PC-3 (cell line): ENCODE measurements around the gene IMPA2. TPM values are rescaled to one million over a fixed set of nuclear protein-coding genes. Genes with fewer than 3 reads are reported as not detected.
A peak's percentile ranks its signal among the peaks of the same experiment; 100 is the strongest.

Source experiments
- ATAC-seq: fragments of 200-7000 bp; cut with Tn5 transposase; 2 replicates; pipeline ENCODE4 v1.9.1; 2020; ENCODE audit warnings: mild to moderate bottlenecking, moderate library complexity
- BruUV-seq: library from RNA; stranded (reverse); fragments of 400-500 nt; replicated peaks from 2 replicates; lab custom pipeline; 2021; lab: Mats Ljungman, UMichigan
- CTCF ChIA-PET: fragments of 300-600 bp; sonication (Branson Sonifier 250); formaldehyde crosslinking; loops from one replicate; lab custom pipeline; 2022; ENCODE audit warnings: antibody characterized with exemption; lab: Charles Lee
- POLR2A ChIA-PET: fragments of 300-600 bp; sonication (Branson Sonifier 250); formaldehyde crosslinking; loops from one replicate; lab custom pipeline; 2022; ENCODE audit warnings: antibody characterized with exemption; ENCODE audit not compliant: unreplicated experiment; lab: Charles Lee
- DNase-seq: peaks from one replicate; pipeline ENCODE4 v3.0.0-alpha.2; 2015
- H2AFZ ChIP-seq: fragments of 300-600 bp; sonication (generic); 2 replicates; pipeline ENCODE4 v1.6.0; 2016; ENCODE audit warnings: antibody characterized with exemption, low read length
- H3F3A ChIP-seq: fragments of 300-600 bp; sonication (generic); one replicate; pipeline ENCODE4 v1.6.0; 2017; ENCODE audit warnings: antibody characterized with exemption, low read length, control low read depth, mild to moderate bottlenecking; ENCODE audit not compliant: unreplicated experiment
- H3K27ac ChIP-seq: fragments of 300-600 bp; sonication (generic); 2 replicates; pipeline ENCODE4 v1.5.1; 2016; ENCODE audit warnings: mild to moderate bottlenecking, low read length
- H3K27me3 ChIP-seq: fragments of 300-600 bp; sonication (generic); 2 replicates; pipeline ENCODE4 v1.6.1; 2016; ENCODE audit warnings: low read length, mixed read lengths
- H3K36me3 ChIP-seq: fragments of 300-600 bp; sonication (generic); 2 replicates; pipeline ENCODE4 v1.6.1; 2016; ENCODE audit warnings: low read depth, mixed run types, low read length, mixed read lengths
- H3K4me1 ChIP-seq: fragments of 300-600 bp; sonication (generic); 2 replicates; pipeline ENCODE4 v1.5.1; 2016; ENCODE audit warnings: low read length; ENCODE audit not compliant: insufficient read depth
- H3K4me2 ChIP-seq: fragments of 300-600 bp; sonication (generic); 2 replicates; pipeline ENCODE4 v1.6.0; 2016; ENCODE audit warnings: low read length
- H3K4me3 ChIP-seq: fragments of 300-600 bp; sonication (generic); 2 replicates; pipeline ENCODE4 v1.5.1; 2016; ENCODE audit warnings: mild to moderate bottlenecking, low read length, mixed read lengths
- H3K79me2 ChIP-seq: fragments of 300-600 bp; sonication (generic); 2 replicates; pipeline ENCODE4 v1.6.1; 2017; ENCODE audit warnings: low read length, mixed read lengths
- H3K9ac ChIP-seq: fragments of 300-600 bp; sonication (generic); 2 replicates; pipeline ENCODE4 v1.6.0; 2016; ENCODE audit warnings: mild to moderate bottlenecking, low read length
- H3K9me2 ChIP-seq: fragments of 300-600 bp; sonication (generic); replicated peaks from 2 replicates; pipeline ENCODE4 v1.6.1; 2016; ENCODE audit warnings: mixed run types, low read length, mixed read lengths
- H3K9me3 ChIP-seq: fragments of 300-600 bp; sonication (generic); 2 replicates; pipeline ENCODE4 v1.6.1; 2016; ENCODE audit warnings: low read length, mixed read lengths
- H4K20me1 ChIP-seq: fragments of 300-600 bp; sonication (generic); 2 replicates; pipeline ENCODE4 v1.6.1; 2016; ENCODE audit warnings: low read length, mixed read lengths
- CTCF ChIP-seq: fragments of 300-600 bp; sonication (generic); conservative IDR thresholded peaks from 2 replicates; pipeline ENCODE4 v1.5.1; 2017; ENCODE audit warnings: antibody characterized with exemption, low read depth, mild to moderate bottlenecking, low read length
- EZH2 ChIP-seq: fragments of 300-600 bp; sonication (generic); IDR thresholded peaks from one replicate; pipeline ENCODE4 v1.6.1; 2017; ENCODE audit warnings: antibody characterized with exemption, mild to moderate bottlenecking, low read length; ENCODE audit not compliant: unreplicated experiment
- EZH2phosphoT487 ChIP-seq: fragments of 300-600 bp; sonication (generic); IDR thresholded peaks from 2 replicates; pipeline ENCODE4 v1.6.1; 2018; ENCODE audit warnings: mild to moderate bottlenecking, antibody characterized with exemption, low read length, borderline replicate concordance
- intact Hi-C: fragments of 100-400 bp; cut with micrococcal nuclease; formaldehyde crosslinking; loops from 2 replicates; pipeline ENCODE4 v1.9.0; 2023
- total RNA-seq: library from RNA; depleted of rRNA; stranded (reverse); fragments of >200 nt; gene quantifications from 2 replicates; pipeline ENCODE4 v1.2.3, GENCODE V29; 2014

IMPA2 gene
- total RNA-seq, 1 experiment from 2014 or later: 38.2 TPM

GRCh38 chr18:11983592-11983991 is 2.3 kb downstream of the IMPA2 start:
- intact Hi-C loops: loop anchor here (10.0 kb wide), 1 partner anchor 391 kb away; the partner anchor contains the start of gene AFG3L2
- Histone ChIP-seq H2AFZ (no peak overlapping the region), H4K20me1 (no peaks in the 10 kb centered on the region), H3K27ac (no peak overlapping the region), H3K27me3 (no peaks in the 10 kb centered on the region), H3K9me2 (no peaks in the 10 kb centered on the region), H3K9ac (no peak overlapping the region), H3K79me2 (peaks cover 56% of the 10 kb centered on the region), H3K36me3 (no peaks in the 10 kb centered on the region), H3F3A (no peaks in the 10 kb centered on the region), H3K4me2 (peak overlapping the region; percentile 82), H3K4me3 (no peak overlapping the region), H3K4me1 (peaks cover 33% of the 10 kb centered on the region), H3K9me3 (no peaks in the 10 kb centered on the region)
- DNase-seq: no peak
- no peak for ATAC-seq
- TF ChIP-seq CTCF (no peak), EZH2phosphoT487 (no peak)
- CTCF ChIA-PET: interaction anchor here (3.9 kb wide), 1 partner anchor 12 kb away, joined by 48 read pairs; no protein-coding TSS in a partner anchor
- POLR2A ChIA-PET: no interaction called here
- BruUV-seq: no TSS peak

DNA sequence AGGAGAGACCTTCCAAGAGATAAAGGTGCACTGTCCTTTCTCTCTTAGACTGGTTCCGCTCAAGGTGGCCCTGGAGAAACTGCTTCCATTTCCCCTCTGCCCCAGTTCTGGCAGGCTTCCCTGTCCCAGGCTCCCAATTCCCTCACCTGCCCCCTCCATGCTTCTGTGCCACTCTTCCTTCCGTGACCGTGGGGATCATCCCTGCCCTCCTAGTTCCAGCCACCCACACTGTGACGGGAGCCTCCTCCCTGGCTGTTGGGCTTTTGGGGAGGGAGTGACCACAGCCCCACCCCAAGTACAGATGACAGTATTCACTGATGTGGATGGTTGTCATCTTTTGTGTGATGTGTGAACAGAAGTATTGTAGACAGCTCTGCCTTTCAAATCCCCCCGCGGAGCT is 2.8 kb downstream of the IMPA2 start:
- intact Hi-C loops: loop anchor here (10.0 kb wide), 1 partner anchor 391 kb away; the partner anchor contains the start of gene AFG3L2
- Histone ChIP-seq H3K79me2 (peaks cover 61% of the 10 kb centered on the region), H3K4me1 (peaks cover 29% of the 10 kb centered on the region), H3K9me3 (no peaks in the 10 kb centered on the region), H3K27ac (no peak overlapping the region), H3F3A (no peaks in the 10 kb centered on the region), H2AFZ (no peak overlapping the region), H3K4me2 (peak overlapping the region; percentile 82; the same call in 1 of the 2 replicates), H3K36me3 (no peaks in the 10 kb centered on the region), H3K27me3 (no peaks in the 10 kb centered on the region), H4K20me1 (no peaks in the 10 kb centered on the region), H3K4me3 (no peak overlapping the region), H3K9me2 (no peaks in the 10 kb centered on the region), H3K9ac (no peak overlapping the region)
- no peak for TF ChIP-seq EZH2phosphoT487
- no peak for TF ChIP-seq CTCF
- no peak for TF ChIP-seq EZH2
- ChIA-PET CTCF (no interaction called here), POLR2A (no interaction called here)
- ATAC-seq (no peak), DNase-seq (no peak)
- no TSS peak for BruUV-seq

- DNase-seq: no peak
- ChIA-PET POLR2A (no interaction called here), CTCF (no interaction called here)
- Histone ChIP-seq H3K27me3 (no peaks in the 10 kb centered on the region), H3K9me2 (no peaks in the 10 kb centered on the region), H2AFZ (no peak overlapping the region), H3K9ac (no peak overlapping the region), H3K4me1 (peaks cover 17% of the 10 kb centered on the region), H3K27ac (no peak overlapping the region), H4K20me1 (no peaks in the 10 kb centered on the region), H3F3A (no peaks in the 10 kb centered on the region), H3K36me3 (no peaks in the 10 kb centered on the region), H3K4me2 (no peak overlapping the region), H3K79me2 (peaks cover 72% of the 10 kb centered on the region), H3K4me3 (no peak overlapping the region), H3K9me3 (no peaks in the 10 kb centered on the region)
- no TSS peak for BruUV-seq
- ATAC-seq: no peak
- TF ChIP-seq EZH2phosphoT487 (no peak), EZH2 (no peak), CTCF (no peak)
- intact Hi-C loops: loop anchor here (10.0 kb wide), 1 partner anchor 389 kb away; the partner anchor contains the start of gene AFG3L2
Measured at GRCh38 chr18:11985586-11985985, 4.3 kb downstream of the IMPA2 start.
